K562 (cell line): ENCODE data around the gene MBD1. TPM values are rescaled to one million over a fixed set of nuclear protein-coding genes. Genes with fewer than 3 reads are reported as not detected.

Source experiments
- ATAC-seq: fragments of 200-7000 bp; cut with Tn5 transposase; 3 replicates; pipeline ENCODE4 v1.9.1; 2020; ENCODE audit warnings: moderate library complexity
- BruUV-seq: library from RNA; stranded (reverse); fragments of 400-500 nt; replicated peaks from 2 replicates; lab custom pipeline; 2021; lab: Mats Ljungman, UMichigan
- CTCF ChIA-PET: fragments of 300-600 bp; formaldehyde crosslinking; extraction: SDS; loops from one replicate; lab custom pipeline; 2021; ENCODE audit warnings: low intra/inter-chr PET ratio; lab: Yijun Ruan, JAX
- POLR2A ChIA-PET: fragments of 300-600, 350-650 bp; sonication (Branson Sonifier 250); formaldehyde crosslinking; extraction: SDS; loops from one replicate; lab custom pipeline; 2021; ENCODE audit warnings: antibody characterized with exemption, inconsistent platforms; lab: Yijun Ruan, JAX
- DNase-seq, 4 experiments: peaks; one replicate each; pipeline versions ENCODE4 v3.0.0 to v3.0.0-alpha.2; 2011 to 2018; ENCODE audit warnings: low spot score in 3 of 4, mixed read lengths in 3 of 4; ENCODE audit errors: extremely low read depth in 1 of 4
- FAIRE-seq: peaks from 2 replicates; lab custom pipeline; 2011; peaks lifted over from hg19 to GRCh38; lab: Jason Lieb, UNC
- H2AFZ ChIP-seq: 2 replicates; pipeline ENCODE4 v1.6.0; 2011; ENCODE audit warnings: low read depth, low read length, control low read depth, inconsistent platforms
- H3K27ac ChIP-seq: fragments of 200-600 bp; 3 replicates; pipeline ENCODE4 v1.8.0; 2011; ENCODE audit warnings: low read depth, mild to moderate bottlenecking, control low read depth, inconsistent platforms, low read length, moderate library complexity, mixed read lengths; ENCODE audit errors: extremely low read depth
- H3K27me3 ChIP-seq, 2 experiments: fragments of 300-600 bp in 1 of 2; 2 replicates in 1 of 2; 3 replicates in 1 of 2; pipeline versions ENCODE4 v1.6.0 to v1.8.0; 2011; ENCODE audit warnings: inconsistent platforms in 2 of 2, low read length in 2 of 2, mild to moderate bottlenecking in 1 of 2, mixed read lengths in 1 of 2, moderate library complexity in 1 of 2; ENCODE audit not compliant: control insufficient read depth in 2 of 2, insufficient read depth in 2 of 2
- H3K36me3 ChIP-seq: fragments of 300-600 bp; 3 replicates; pipeline ENCODE4 v1.8.0; 2011; ENCODE audit warnings: mild to moderate bottlenecking, low read length, inconsistent platforms; ENCODE audit not compliant: control insufficient read depth, insufficient read depth
- H3K4me1 ChIP-seq, 2 experiments: fragments of 200-600 bp in 1 of 2; replicated peaks in 1 of 2; 2 replicates in 1 of 2; 3 replicates in 1 of 2; pipeline versions ENCODE4 v1.5.1 to v1.8.0; 2011; ENCODE audit warnings: inconsistent platforms in 2 of 2, low read length in 2 of 2, mild to moderate bottlenecking in 1 of 2, mixed read lengths in 1 of 2, moderate library complexity in 1 of 2; ENCODE audit not compliant: control insufficient read depth in 2 of 2, insufficient read depth in 2 of 2
- H3K4me2 ChIP-seq: 2 replicates; pipeline ENCODE4 v1.6.1; 2011; ENCODE audit warnings: low read length, control low read depth, inconsistent platforms, mixed read lengths; ENCODE audit not compliant: insufficient read depth
- H3K4me3 ChIP-seq: fragments of 200-600 bp; sonication (generic), shearing (Covaris generic); 2 replicates; pipeline ENCODE4 v1.5.1; 2016; ENCODE audit warnings: control low read depth, inconsistent platforms
- H3K79me2 ChIP-seq: fragments of 200-600 bp; 3 replicates; pipeline ENCODE4 v1.8.0; 2011; ENCODE audit warnings: low read length, inconsistent platforms; ENCODE audit not compliant: control insufficient read depth, insufficient read depth
- H3K9ac ChIP-seq, 2 experiments: 2 replicates each; pipeline versions ENCODE4 v1.6.0 to v1.6.1; 2011; ENCODE audit warnings: low read depth in 2 of 2, low read length in 2 of 2, control low read depth in 1 of 2, inconsistent platforms in 1 of 2, mild to moderate bottlenecking in 1 of 2, mixed read lengths in 1 of 2; ENCODE audit not compliant: insufficient read depth in 1 of 2
- H3K9me1 ChIP-seq: one replicate; pipeline ENCODE4 v1.6.0; 2011; ENCODE audit warnings: inconsistent platforms, mild to moderate bottlenecking, low read length, moderate library complexity; ENCODE audit not compliant: control insufficient read depth, insufficient read depth
- H3K9me3 ChIP-seq: replicated peaks from 2 replicates; pipeline ENCODE4 v1.5.1; 2011; ENCODE audit warnings: low read depth, low read length, inconsistent platforms; ENCODE audit not compliant: control insufficient read depth, insufficient read depth
- H4K20me1 ChIP-seq: replicated peaks from 2 replicates; pipeline ENCODE4 v1.6.1; 2011; ENCODE audit warnings: low read length, inconsistent platforms, mixed read lengths; ENCODE audit not compliant: control insufficient read depth, insufficient read depth
- ESRRB ChIP-seq: fragments of 250-450 bp; sonication (Bioruptor Pico); IDR thresholded peaks from 2 replicates; pipeline ENCODE4 v1.5.0; 2020; ENCODE audit warnings: mild to moderate bottlenecking, moderate library complexity, borderline replicate concordance
- FOSL1 ChIP-seq: fragments of 200-800 bp; sonication (Bioruptor generic); conservative IDR thresholded peaks from 2 replicates; pipeline ENCODE4 v1.6.1; 2016; ENCODE audit warnings: missing genetic modification characterization, missing compliant biosample characterization
- GTF2A2 ChIP-seq: IDR thresholded peaks from 2 replicates; pipeline ENCODE4 v1.6.1; 2016; ENCODE audit warnings: mild to moderate bottlenecking, missing genetic modification characterization, missing compliant biosample characterization
- HEY1 ChIP-seq: fragments of 250-450 bp; sonication (Bioruptor Pico); IDR thresholded peaks from 2 replicates; pipeline ENCODE4 v1.5.0; 2020; ENCODE audit warnings: mild to moderate bottlenecking, moderate library complexity, borderline replicate concordance
- HMBOX1 ChIP-seq: sonication (generic); IDR thresholded peaks from 2 replicates; pipeline ENCODE4 v1.6.1; 2016
- IRF9 ChIP-seq: fragments of 450-650 bp; IDR thresholded peaks from 2 replicates; pipeline ENCODE4 v1.6.1; 2016; ENCODE audit warnings: missing biosample characterization, missing genetic modification characterization
- SNRNP70 ChIP-seq: fragments of 200-400 bp; formaldehyde crosslinking; optimal IDR thresholded peaks from 2 replicates; pipeline ENCODE3; 2017; ENCODE audit warnings: low read depth, low read length
- SP2 ChIP-seq: IDR thresholded peaks from 2 replicates; pipeline ENCODE4 v1.6.1; 2011; ENCODE audit warnings: mild to moderate bottlenecking, low read depth, low read length, moderate library complexity; ENCODE audit not compliant: poor library complexity, severe bottlenecking; ENCODE audit errors: extremely low read depth
- ZNF644 ChIP-seq: fragments of 200-800 bp; sonication (Bioruptor generic); IDR thresholded peaks from 2 replicates; pipeline ENCODE4 v1.6.1; 2016; ENCODE audit warnings: low read depth, missing genetic modification characterization, missing compliant biosample characterization
- in situ Hi-C: fragments of 300-500 bp; cut with MboI; formaldehyde crosslinking; loops from 4 replicates; pipeline ENCODE4 v1.15.0; 2018; ENCODE audit warnings: inconsistent platforms, mixed read lengths
- intact Hi-C: fragments of 100-400 bp; cut with micrococcal nuclease; formaldehyde crosslinking; loops from 2 replicates; pipeline ENCODE4 v1.14.2; 2022
- polyA plus RNA-seq, 8 experiments: library from polyadenylated mRNA; depleted of rRNA in 4 of 8; stranded (reverse) in 5 of 8; unstranded in 3 of 8; fragments of >200 nt; fragmentation: Nextera tagmentation in 2 of 8; fragmentation: Illumina TruSeq in 1 of 8; extraction: Ambion mirVana in 2 of 8; extraction: Trizol in 1 of 8; gene quantifications; 2 replicates each; pipeline versions ENCODE4 v1.2.1 to v1.2.3, GENCODE V29; 2011 to 2014; ENCODE audit warnings: inconsistent platforms in 1 of 8, missing spikeins in 1 of 8
- total RNA-seq, 7 experiments: library from RNA; depleted of rRNA in 6 of 7; stranded (reverse); fragments of >200 nt in 6 of 7; fragmentation: Illumina TruSeq in 2 of 7; extraction: Trizol in 2 of 7; gene quantifications; 2 replicates each; pipeline versions ENCODE4 v1.2.1 to v1.2.3, GENCODE V29; 2011 to 2021; ENCODE audit warnings: low replicate concordance in 1 of 7
- TF ChIP-seq, protein P1 (sequence below): sonication (generic); formaldehyde crosslinking; IDR thresholded peaks from 2 replicates; pipeline ENCODE4 v1.8.0; 2022; ENCODE audit warnings: mild to moderate bottlenecking, missing genetic modification reagents

MBD1 gene
- total and polyA plus RNA-seq, 9 of the 15 experiments (the other 6 are each of a cell fraction or from before 2014, with no cell fraction given), result 3.0 to 59.7 (median 31.7) TPM

DNA sequence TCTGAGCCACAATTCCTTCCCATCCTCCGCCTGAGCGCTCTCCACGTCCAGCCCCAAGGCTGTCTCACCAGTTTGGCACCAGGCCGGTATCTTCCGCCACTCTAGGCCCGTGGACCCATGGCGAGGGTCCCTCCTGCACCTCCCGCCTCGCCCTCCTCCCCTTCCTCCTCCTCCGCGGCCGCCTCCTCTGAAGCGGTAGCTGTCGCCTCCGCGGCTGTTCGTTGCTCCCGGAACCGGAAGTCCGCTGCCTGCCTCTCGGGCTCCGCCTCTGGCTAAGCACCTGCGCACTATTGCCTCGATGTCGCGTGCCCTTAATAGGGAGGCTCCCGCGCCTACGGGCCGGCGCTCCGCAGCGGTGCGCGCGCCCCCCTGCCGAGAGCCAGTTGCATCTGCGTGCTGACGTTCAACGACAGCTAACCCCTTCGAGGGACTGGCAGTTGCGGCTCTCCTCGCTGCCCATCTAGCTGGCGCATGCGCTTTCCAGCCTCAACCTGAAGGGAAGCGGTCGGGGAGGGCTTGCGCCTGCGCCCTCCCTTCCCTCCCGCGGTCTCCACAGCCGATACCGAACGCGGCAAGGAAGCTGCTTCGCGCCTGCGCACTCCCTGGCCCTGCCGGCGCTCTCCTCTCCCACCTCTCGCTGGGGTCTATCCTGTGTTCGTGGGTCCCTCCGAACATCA, at the start of gene MBD1 (continued):
- TF ChIP-seq HEY1, result no peak
- TF ChIP-seq, protein P1, sequence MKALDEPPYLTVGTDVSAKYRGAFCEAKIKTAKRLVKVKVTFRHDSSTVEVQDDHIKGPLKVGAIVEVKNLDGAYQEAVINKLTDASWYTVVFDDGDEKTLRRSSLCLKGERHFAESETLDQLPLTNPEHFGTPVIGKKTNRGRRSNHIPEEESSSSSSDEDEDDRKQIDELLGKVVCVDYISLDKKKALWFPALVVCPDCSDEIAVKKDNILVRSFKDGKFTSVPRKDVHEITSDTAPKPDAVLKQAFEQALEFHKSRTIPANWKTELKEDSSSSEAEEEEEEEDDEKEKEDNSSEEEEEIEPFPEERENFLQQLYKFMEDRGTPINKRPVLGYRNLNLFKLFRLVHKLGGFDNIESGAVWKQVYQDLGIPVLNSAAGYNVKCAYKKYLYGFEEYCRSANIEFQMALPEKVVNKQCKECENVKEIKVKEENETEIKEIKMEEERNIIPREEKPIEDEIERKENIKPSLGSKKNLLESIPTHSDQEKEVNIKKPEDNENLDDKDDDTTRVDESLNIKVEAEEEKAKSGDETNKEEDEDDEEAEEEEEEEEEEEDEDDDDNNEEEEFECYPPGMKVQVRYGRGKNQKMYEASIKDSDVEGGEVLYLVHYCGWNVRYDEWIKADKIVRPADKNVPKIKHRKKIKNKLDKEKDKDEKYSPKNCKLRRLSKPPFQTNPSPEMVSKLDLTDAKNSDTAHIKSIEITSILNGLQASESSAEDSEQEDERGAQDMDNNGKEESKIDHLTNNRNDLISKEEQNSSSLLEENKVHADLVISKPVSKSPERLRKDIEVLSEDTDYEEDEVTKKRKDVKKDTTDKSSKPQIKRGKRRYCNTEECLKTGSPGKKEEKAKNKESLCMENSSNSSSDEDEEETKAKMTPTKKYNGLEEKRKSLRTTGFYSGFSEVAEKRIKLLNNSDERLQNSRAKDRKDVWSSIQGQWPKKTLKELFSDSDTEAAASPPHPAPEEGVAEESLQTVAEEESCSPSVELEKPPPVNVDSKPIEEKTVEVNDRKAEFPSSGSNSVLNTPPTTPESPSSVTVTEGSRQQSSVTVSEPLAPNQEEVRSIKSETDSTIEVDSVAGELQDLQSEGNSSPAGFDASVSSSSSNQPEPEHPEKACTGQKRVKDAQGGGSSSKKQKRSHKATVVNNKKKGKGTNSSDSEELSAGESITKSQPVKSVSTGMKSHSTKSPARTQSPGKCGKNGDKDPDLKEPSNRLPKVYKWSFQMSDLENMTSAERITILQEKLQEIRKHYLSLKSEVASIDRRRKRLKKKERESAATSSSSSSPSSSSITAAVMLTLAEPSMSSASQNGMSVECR (CRISPR knock-in tag), result peak; percentile 72; the same call in 1 of the 2 replicates

GRCh38 chr18:50330176-50330575, 48.9 kb upstream of the MBD1 start:
- Histone ChIP-seq H3K79me2 (no peaks in the 10 kb centered on the region), H3K4me3 (no peak overlapping the region), H3K27me3 (no peaks in the 10 kb centered on the region), H3K36me3 (no peaks in the 10 kb centered on the region), H4K20me1 (no peaks in the 10 kb centered on the region), H3K9me3 (no peaks in the 10 kb centered on the region), H3K4me2 (no peak overlapping the region), H3K9me1 (no peaks in the 10 kb centered on the region), H3K9ac (no peak overlapping the region), H2AFZ (no peak overlapping the region), H3K4me1 (no peaks in the 10 kb centered on the region), H3K27ac (no peak overlapping the region)
- FAIRE-seq, result no peak
- ATAC-seq, result no peak
- POLR2A ChIA-PET, result no interaction called here
- BruUV-seq, result no TSS peak
- CTCF ChIA-PET, result no interaction called here
- DNase-seq, result no peak
- in situ Hi-C loops (no loop called here), intact Hi-C loops (no loop called here)
- TF ChIP-seq SNRNP70 (no peak), SP2 (no peak), HMBOX1 (no peak), GTF2A2 (tag) (no peak), ZNF644 (tag) (no peak), IRF9 (tag) (no peak), FOSL1 (tag) (no peak), ESRRB (no peak)
